ENCODE results near the gene CDH4. TPM values are rescaled to one million over a fixed set of nuclear protein-coding genes. Genes with fewer than 3 reads are reported as not detected.

CDH4 gene
- total and polyA plus RNA-seq, 2 of the 4 experiments (the other 2 are of a cell fraction), result 1.6 to 3.5 TPM

GRCh38 chr20:61525781-61526431 is 273.8 kb downstream of the CDH4 start:
- H3K27ac ChIP-seq (ENCODE audit: insufficient read depth, low read length), result no peak overlapping the region
- no TSS peak for BruUV-seq (replicated peaks)
- no peak overlapping the region for H2BK20ac ChIP-seq (ENCODE audit: low read depth, low read length)
- TF ChIP-seq MXI1 (IDR thresholded peaks at IDR 0.05; ENCODE audit: borderline replicate concordance, low read depth, low read length) (0 out of 2 replicates have a peak, but pooled peaks have one; percentile 43), FOS (IDR thresholded peaks at IDR 0.05; ENCODE audit: low read depth, low read length) (no peak), MAZ (IDR thresholded peaks at IDR 0.05; ENCODE audit: borderline replicate concordance, low read depth, low read length) (peak; percentile 29; the same call in 1 of the 2 replicates)
- no peak overlapping the region for H3K9ac ChIP-seq (ENCODE audit: low read depth, low read length)
- H3K9me1 ChIP-seq (ENCODE audit: insufficient read depth, low read length), result no peaks in the 10 kb centered on the region; the same call in 1 of the 2 replicates
- H3K4me1 ChIP-seq (ENCODE audit: control insufficient read depth, insufficient read depth, low read length), result peaks cover 2% of the 10 kb centered on the region; the same call in 1 of the 2 replicates
- H4K8ac ChIP-seq (ENCODE audit: low read depth in 2 of 2, low read length in 2 of 2), result no peak overlapping the region
- no peak overlapping the region for H2AK5ac ChIP-seq (ENCODE audit: low read depth, low read length)
- H3K18ac ChIP-seq (ENCODE audit: low read depth, low read length), result no peak overlapping the region
- dilution Hi-C loops (cut with HindIII; ENCODE audit: low sequenced_read_pairs, unreplicated experiment) (no loop called here), in situ Hi-C loops (cut with MboI; ENCODE audit: low sequenced_read_pairs) (no loop called here), intact Hi-C loops (cut with micrococcal nuclease) (no loop called here)
- peaks cover 4% of the 10 kb centered on the region; the same call in 1 of the 2 replicates for H4K20me1 ChIP-seq (ENCODE audit: insufficient read depth, low read length)
- H3K23ac ChIP-seq (ENCODE audit: low read depth, low read length), result no peak overlapping the region
- H3K4me2 ChIP-seq (ENCODE audit: low read depth, low read length), result no peak overlapping the region
- CTCF ChIA-PET, result no interaction called here
- H3K56ac ChIP-seq (ENCODE audit: extremely low read depth, insufficient read depth, low read length), result no peak overlapping the region
- no peak overlapping the region for H2BK5ac ChIP-seq (ENCODE audit: low read depth, low read length, poor library complexity, severe bottlenecking)
- ATAC-seq (ENCODE audit: low read depth) (peak; percentile 92), DNase-seq (peak; percentile 72)
- no peaks in the 10 kb centered on the region; a peak in 1 of 4 replicates for H3K79me1 ChIP-seq (ENCODE audit: low read depth in 1 of 2, low read length in 2 of 2)
- H4K5ac ChIP-seq (ENCODE audit: low read depth, low read length), result no peak overlapping the region
- no peak overlapping the region for H2AFZ ChIP-seq (replicated peaks; ENCODE audit: low read length, poor library complexity)
- H2BK120ac ChIP-seq (ENCODE audit: low read depth, low read length), result no peak overlapping the region
- H4K91ac ChIP-seq (ENCODE audit: insufficient read depth, low read depth, low read length), result no peak overlapping the region
- no peak overlapping the region for H2BK15ac ChIP-seq (ENCODE audit: low read depth, low read length)
- H3K27me3 ChIP-seq (ENCODE audit: control insufficient read depth, insufficient read depth, low read length), result no peaks in the 10 kb centered on the region
- H2AK9ac ChIP-seq (replicated peaks; ENCODE audit: low read depth, low read length, poor library complexity), result no peak overlapping the region
- no peak overlapping the region for H3K14ac ChIP-seq (replicated peaks; ENCODE audit: low read depth, low read length)
- no peaks in the 10 kb centered on the region for H3K36me3 ChIP-seq (ENCODE audit: control insufficient read depth, insufficient read depth, low read length)
- H3K9me3 ChIP-seq (ENCODE audit: control insufficient read depth, insufficient read depth, low read length), result no peaks in the 10 kb centered on the region
- no peak overlapping the region for H3K4ac ChIP-seq (ENCODE audit: low read depth, low read length)
- H3K4me3 ChIP-seq (ENCODE audit: insufficient read depth, low read depth, low read length), result no peak overlapping the region
- 87% methylated on average over 3 of the region's 21 CpGs; no CpG with 5 or more reads in 1 of the 2 experiments for WGBS, 2 experiments (ENCODE audit: extremely low coverage in 2 of 2, insufficient read length in 1 of 2)
- POLR2A ChIA-PET (ENCODE audit: unreplicated experiment), result no interaction called here

Data from IMR-90 (cell line).